Left cardiac atrium (tissue), 4 donors: ENCODE results near the gene RUNX1. TPM values are rescaled to one million over a fixed set of nuclear protein-coding genes. Genes with fewer than 3 reads are reported as not detected.
"Not testable (repeated sequence)": the region's sequence is repeated elsewhere in the genome, so short reads cannot be mapped to it uniquely, and the experiment has no call there.

Experiments used
- ATAC-seq, 2 donors: fragments of 200-7000 bp; cut with Tn5 transposase; one replicate each; pipeline ENCODE4 v1.9.1; 2020; ENCODE audit warnings: mild to moderate bottlenecking in 2 of 2, moderate library complexity in 2 of 2
- DNase-seq: peaks from one replicate; pipeline ENCODE4 v3.0.0-alpha.2; 2020
- intact Hi-C, 2 donors: fragments of 100-400 bp; cut with DNase I; formaldehyde crosslinking; loops; one replicate each; pipeline versions ENCODE4 v1.14.1 to v1.15.1; 2022 to 2023
- total RNA-seq, 2 donors: library from RNA; stranded (reverse); fragmentation: NEBNext Ultra II Directional; extraction: Animal tissue kit (Norgen Biotek cat#: 25700); gene quantifications; one replicate each; pipeline ENCODE4 v1.2.1, GENCODE V29; 2021
- donor health status: DM: no; HTN: yes; CAD: no.
- donor health status: DM: no; HTN: yes; CAD: no; lungs with severe emphysema.
- donor health status: DM: yes; HTN: yes; CAD: no.
- donor health status: Dilated cardiomyopathy.

The RUNX1 gene
- total RNA-seq, 2 donors from 2014 or later: 7.8 to 27.4 TPM

- intact Hi-C loops: no loop called here
- DNase-seq (no peak), ATAC-seq (no peak)
Measured at GRCh38 chr21:34965200-34966174, 83.6 kb downstream of the RUNX1 start.

GRCh38 chr21:34962586-34963222 lies 86.4 kb downstream of the RUNX1 start:
- intact Hi-C loops: no loop called here
- DNase-seq: no peak
- ATAC-seq: no peak

- no peak for ATAC-seq
- intact Hi-C loops: no loop called here
- no peak for DNase-seq
Measured at GRCh38 chr21:34962136-34962535, 87.0 kb downstream of the RUNX1 start.

GRCh38 chr21:34960687-34961086 lies 88.4 kb downstream of the RUNX1 start:
- ATAC-seq: no peak
- intact Hi-C loops: no loop called here

GRCh38 chr21:34959607-34960006 lies 89.5 kb downstream of the RUNX1 start:
- ATAC-seq (no peak), DNase-seq (no peak)
- intact Hi-C loops: no loop called here

More at GRCh38 chr21:34960687-34961086, 88.4 kb downstream of the RUNX1 start:
- DNase-seq: no peak

- intact Hi-C loops: no loop called here
- ATAC-seq (no peak), DNase-seq (no peak)
Measured at GRCh38 chr21:34958040-34958439, 91.1 kb downstream of the RUNX1 start.

GRCh38 chr21:34956416-34957316 lies 92.4 kb downstream of the RUNX1 start:
- intact Hi-C loops: no loop called here
- no peak for DNase-seq
- no peak for ATAC-seq

GRCh38 chr21:34953950-34954349 lies 95.2 kb downstream of the RUNX1 start:
- no peak for ATAC-seq
- intact Hi-C loops: no loop called here
- DNase-seq: no peak

GRCh38 chr21:34952701-34953100 lies 96.4 kb downstream of the RUNX1 start:
- no peak for ATAC-seq
- no peak for DNase-seq
- intact Hi-C loops: no loop called here

GRCh38 chr21:34951868-34952267 lies 97.2 kb downstream of the RUNX1 start:
- ATAC-seq, DNase-seq, intact Hi-C loops: not testable (repeated sequence)

GRCh38 chr21:34950980-34951379 lies 98.1 kb downstream of the RUNX1 start:
- no peak for ATAC-seq
- no peak for DNase-seq
- intact Hi-C loops: no loop called here

- ATAC-seq (no peak), DNase-seq (no peak)
- intact Hi-C loops: no loop called here
Measured at GRCh38 chr21:34949499-34949898, 99.6 kb downstream of the RUNX1 start.

GRCh38 chr21:34949030-34949429 lies 100.1 kb downstream of the RUNX1 start:
- intact Hi-C loops: no loop called here
- ATAC-seq (no peak), DNase-seq (no peak)

- ATAC-seq (no peak), DNase-seq (no peak)
- intact Hi-C loops: no loop called here
Measured at GRCh38 chr21:34948157-34948556, 100.9 kb downstream of the RUNX1 start.

- no peak for DNase-seq
- ATAC-seq: no peak
- intact Hi-C loops: no loop called here
Measured at GRCh38 chr21:34946916-34947534, 102.1 kb downstream of the RUNX1 start.

- intact Hi-C loops: no loop called here
- ATAC-seq: no peak
- DNase-seq: no peak
Measured at GRCh38 chr21:34946385-34946840, 102.7 kb downstream of the RUNX1 start.

GRCh38 chr21:34945288-34945687 lies 103.8 kb downstream of the RUNX1 start:
- no peak for DNase-seq
- intact Hi-C loops: no loop called here
- no peak for ATAC-seq

- no peak for ATAC-seq
- intact Hi-C loops: no loop called here
- no peak for DNase-seq
Measured at GRCh38 chr21:34944015-34944755, 104.9 kb downstream of the RUNX1 start.
